NCI-H345 treated with DMSO at 0.1 percent for 48 hours (cell line): Measurements from ENCODE around the gene TBC1D24.

Experiments
- DNase-seq: peaks from one replicate; lab custom pipeline; 2025; ENCODE audit not compliant: unreplicated experiment; lab: John Stamatoyannopoulos, UW

The TBC1D24 gene

DNA sequence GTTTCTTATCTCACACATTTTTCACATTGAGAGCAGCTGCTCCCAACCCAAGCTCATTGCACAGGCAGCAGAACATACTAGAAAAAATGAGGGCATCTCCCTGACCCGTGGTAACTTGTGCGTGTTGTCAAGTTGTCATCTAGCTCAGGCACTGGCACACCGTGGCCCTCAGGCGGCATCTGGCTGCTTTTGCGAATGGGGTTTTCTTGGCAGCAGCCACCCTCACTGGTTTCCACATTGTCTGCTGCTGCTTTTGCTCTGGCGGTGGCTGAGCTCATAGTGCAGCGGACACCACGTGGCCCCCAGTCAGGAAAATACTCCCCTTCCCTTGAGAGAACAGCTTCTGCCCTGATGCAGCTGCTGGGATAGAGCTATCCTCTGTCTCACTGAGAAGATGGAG is 24.4 kb upstream of the TBC1D24 start:
- DNase-seq, result no peak

DNA sequence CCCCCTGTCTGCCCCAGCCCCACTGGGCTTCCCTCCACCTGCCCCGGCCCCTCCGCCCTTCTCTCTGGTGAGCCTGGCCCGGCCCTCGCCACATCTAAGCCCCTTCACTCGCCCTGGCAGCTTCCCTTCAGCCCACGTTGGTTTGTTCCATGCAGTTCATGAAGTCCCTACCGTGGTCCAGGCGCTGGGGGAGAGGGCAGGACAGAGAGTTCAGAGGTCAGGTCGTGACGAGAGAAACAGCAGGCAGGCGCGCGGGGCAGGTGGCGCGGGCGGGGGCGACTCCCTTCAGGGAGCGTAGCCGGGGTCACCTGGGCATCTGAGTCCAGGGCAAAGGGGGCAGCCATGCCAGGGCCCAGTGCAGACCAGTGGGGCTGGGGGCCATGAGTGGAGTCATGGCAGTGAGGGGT is 23.9 kb upstream of the TBC1D24 start:
- no peak for DNase-seq

DNA sequence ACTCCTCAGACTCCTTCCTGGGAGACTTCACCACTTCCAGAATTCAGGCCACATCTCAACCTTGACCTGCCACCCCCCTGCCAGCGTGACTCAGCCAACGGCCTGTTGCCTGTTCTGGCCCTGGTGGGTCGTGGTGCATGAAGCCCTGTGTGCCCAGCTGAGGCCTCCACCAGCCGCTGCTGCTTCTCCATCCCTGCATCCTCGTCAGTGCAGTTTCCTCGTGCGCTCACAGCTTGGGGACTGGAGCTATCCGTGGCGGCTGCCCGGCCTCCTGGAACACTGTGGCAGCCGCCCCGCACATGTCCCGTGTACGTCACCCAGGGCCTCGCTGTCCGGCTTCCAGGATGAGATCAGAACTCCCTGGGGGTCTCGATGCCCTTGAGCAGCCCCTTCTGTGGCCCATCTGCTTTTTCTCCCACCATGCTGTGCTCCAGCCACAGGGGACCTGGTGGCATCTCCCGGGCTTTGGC is 23.0 kb upstream of the TBC1D24 start:
- DNase-seq, result no peak

DNA sequence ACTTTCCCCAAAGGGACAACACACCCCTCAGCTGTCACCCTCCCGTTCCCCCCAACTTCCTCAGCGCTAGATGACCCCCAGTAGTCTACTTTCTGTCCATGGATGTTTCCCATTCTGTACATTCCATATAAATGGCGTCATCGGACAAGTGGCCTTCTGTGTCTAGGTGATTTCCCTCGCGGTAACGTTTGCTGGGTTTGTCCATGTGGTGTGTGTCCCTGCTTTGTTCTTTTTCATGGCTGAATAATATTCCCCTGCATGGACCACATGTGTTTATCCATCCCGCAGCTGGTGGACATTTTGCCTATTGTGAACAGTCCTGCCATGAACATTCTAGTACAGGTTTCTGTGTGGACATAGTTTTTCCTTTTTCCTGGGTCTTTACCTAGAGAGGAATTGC is 22.3 kb upstream of the TBC1D24 start:
- no peak for DNase-seq

DNA sequence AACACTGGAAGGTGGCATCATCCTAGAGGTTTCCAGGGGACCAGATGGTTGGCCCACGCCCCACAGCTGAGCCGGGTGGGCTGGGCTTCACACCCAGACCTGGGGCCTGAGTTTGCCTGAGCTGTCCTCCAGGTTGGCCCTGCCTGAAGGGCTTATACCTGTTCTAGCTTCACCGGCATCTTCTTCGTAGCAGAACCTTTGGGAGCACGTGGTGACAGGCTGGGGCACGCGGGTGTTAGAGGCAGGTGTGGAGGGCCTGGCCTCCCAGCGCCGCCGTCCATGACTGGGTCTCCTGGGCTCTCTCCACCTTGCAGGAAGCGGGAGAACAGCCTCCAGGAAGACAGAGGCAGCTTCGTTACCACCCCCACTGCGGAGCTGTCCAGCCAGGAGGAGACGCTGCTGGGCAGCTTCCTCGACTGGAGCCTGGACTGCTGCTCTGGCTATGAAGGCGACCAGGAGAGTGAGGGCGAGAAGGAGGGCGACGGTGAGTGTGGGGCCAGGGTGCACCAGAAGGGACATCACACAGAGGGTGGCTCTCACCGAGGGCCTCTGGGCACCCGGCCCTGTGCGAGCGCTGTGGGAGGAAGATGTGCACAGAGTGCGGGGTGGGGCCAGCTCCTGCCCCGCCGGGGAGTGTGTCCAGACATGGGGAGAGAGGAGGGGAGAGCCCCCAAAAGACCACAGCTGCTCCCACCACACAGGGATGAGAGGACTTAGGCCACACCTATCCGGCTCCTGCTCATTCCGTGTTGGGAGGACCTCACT is 19.7 kb upstream of the TBC1D24 start:
- no peak for DNase-seq

DNA sequence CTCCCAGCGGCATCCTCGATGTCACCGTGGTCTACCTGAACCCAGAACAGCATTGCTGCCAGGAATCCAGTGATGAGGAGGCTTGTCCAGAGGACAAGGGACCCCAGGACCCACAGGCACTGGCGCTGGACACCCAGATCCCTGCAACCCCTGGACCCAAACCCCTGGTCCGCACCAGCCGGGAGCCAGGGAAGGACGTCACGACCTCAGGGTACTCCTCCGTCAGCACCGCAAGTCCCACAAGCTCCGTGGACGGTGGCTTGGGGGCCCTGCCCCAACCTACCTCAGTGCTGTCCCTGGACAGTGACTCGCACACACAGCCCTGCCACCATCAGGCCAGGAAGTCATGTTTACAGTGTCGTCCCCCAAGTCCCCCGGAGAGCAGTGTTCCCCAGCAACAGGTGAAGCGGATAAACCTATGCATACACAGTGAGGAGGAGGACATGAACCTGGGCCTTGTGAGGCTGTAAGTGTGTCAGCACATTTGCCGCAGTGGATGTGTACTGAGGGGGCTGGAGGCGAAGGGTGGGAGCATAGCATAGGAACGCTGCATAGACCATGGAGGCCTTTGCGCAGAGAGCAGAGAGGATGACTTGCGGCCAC is 18.3 kb upstream of the TBC1D24 start:
- DNase-seq, result no peak

DNA sequence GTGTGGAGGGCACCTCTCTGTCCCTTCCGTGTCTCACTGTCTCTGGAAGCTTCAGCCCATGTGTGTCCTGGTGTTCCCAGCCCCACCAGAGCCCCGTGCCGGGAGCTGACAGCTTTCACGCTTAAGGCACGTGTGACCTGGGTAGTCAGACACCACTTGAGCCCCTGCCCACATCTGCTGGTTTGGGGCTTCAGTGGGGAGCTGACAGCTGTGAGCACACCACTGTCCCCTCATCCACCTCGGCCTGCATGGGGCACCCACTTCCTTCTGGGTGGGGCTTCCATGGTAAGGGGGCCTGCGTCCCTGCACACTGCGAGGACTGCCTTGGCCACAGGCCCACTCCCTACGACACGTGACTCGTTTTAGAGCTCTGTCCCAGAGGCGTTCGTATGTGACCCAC is 17.7 kb upstream of the TBC1D24 start:
- no peak for DNase-seq

DNA sequence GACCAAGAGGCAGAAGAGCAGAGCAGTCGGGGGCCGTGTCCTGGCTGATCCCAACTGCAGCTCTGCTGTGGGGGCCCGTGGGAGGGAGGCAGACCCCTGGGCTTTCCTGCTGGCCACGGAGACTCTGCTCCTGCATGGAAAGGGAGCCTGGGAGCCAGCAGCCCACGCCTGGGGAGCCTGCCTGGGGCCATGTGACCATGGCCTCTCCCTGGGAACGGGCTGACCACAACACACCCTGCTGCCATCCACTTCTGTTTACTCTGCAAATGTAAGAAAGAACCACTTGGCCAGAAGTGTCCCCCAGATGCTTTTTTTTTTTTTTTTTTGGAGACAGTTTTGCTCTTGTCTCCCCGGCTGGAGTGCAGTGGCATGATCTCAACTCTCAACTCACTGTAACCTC is 17.0 kb upstream of the TBC1D24 start:
- DNase-seq, result no peak

DNA sequence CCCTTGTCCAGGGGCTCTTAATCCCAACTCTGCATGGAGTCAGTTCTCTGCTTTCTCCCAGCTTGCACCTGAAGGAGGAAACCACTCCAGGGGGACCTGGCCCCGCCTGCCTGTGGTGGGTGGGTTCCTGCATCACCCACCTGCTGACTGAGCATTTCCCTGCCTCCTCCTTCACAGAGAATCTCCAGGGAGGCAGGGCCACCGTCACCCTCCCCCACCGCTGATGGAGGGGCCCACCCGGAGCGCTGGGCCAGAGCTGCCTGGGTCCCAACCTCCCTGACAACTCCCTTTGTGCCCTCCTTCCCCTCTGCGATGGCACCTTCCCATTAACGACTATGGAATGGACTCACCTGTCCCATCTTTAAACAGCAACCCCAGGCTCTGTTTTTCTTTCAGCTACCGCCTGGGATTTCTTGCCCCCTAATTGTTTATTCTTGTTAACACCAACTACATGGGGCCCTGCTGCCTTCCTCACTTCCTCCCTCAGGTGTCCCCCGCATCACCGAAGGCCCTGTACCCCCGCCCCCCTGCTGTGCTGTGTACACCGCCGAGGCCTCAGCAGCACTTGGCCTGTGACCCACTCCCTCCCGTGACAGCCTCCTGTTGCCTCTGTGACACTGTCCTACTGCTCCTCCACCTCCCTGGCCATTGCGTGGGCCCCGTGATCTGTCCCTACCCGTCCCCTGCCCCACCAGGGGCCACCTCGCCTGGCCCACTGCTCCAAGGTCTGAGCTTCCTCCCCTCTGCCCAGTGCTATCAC is 15.9 kb upstream of the TBC1D24 start:
- peak; percentile 27 for DNase-seq

DNA sequence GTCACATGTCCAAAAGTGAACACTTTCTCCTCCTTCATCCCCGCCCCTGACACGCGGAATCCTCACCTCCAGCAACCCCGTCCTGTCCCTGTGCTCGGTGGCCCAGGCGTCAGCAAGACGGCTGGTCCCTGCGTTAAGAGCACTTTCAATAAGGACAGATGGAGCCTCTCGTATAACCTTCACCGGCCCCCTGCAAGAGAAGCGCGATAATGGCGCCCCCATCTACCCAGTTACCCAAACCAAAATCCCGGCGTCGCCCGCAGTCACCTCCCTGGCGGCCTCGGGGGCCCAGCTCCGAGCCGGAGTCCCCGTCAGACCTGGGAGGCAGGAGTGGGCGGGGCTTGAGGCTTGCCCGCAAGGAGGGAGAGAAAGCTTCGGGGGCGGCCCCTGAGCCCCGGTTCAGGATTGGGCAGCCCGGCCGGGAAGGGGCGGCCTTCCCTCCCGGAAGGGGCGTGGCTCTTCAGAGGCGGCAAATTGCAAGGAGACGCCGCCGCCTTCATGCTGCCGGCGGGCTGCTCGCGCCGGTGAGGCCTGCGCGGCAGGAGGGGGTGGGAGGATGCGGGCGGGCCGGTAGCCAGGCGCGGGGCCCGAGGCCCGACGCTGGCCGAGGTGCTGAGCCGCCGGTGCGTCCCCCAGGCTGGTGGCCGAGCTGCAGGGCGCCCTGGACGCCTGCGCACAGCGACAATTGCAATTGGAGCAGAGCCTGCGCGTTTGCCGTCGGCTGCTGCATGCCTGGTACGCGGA is 15.1 kb upstream of the TBC1D24 start, which contains the start of gene TEDC2:
Gene TEDC2 (plus strand): TSS at position 463 of the 744 bp plus-strand sequence. CDS start 36 bp downstream, at position 499.
- DNase-seq, result peak; percentile 93

DNA sequence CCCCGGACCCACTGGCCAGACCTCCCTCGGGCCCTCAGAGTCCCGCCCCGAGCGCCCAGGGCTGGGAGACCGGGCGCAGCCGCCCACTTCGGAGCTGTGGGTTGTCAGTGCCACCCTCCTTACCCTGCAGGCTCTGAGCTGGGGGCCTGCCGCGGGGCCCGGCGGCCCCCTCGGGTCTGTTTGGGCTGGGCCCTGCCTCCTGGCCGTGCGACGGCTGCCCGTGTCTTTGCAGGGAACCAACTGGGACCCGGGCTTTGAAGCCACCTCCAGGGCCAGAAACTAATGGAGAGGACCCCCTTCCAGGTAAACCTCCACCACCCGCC is 14.6 kb upstream of the TBC1D24 start:
- no peak for DNase-seq

DNA sequence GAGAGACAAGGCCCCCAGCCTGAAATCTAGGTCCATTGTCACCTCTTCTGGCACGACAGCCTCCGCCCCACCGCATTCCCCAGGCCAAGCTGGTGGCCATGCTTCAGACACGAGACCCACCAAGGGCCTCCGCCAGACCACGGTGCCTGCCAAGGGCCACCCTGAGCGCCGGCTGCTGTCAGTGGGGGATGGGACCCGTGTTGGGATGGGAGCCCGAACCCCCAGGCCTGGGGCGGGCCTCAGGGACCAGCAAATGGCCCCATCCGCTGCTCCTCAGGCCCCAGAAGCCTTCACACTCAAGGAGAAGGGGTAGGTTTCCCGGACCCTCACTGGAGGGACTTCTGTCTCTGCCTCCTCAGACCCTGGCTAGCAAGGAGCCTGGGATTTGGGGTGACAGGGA is 14.0 kb upstream of the TBC1D24 start:
- no peak for DNase-seq

DNA sequence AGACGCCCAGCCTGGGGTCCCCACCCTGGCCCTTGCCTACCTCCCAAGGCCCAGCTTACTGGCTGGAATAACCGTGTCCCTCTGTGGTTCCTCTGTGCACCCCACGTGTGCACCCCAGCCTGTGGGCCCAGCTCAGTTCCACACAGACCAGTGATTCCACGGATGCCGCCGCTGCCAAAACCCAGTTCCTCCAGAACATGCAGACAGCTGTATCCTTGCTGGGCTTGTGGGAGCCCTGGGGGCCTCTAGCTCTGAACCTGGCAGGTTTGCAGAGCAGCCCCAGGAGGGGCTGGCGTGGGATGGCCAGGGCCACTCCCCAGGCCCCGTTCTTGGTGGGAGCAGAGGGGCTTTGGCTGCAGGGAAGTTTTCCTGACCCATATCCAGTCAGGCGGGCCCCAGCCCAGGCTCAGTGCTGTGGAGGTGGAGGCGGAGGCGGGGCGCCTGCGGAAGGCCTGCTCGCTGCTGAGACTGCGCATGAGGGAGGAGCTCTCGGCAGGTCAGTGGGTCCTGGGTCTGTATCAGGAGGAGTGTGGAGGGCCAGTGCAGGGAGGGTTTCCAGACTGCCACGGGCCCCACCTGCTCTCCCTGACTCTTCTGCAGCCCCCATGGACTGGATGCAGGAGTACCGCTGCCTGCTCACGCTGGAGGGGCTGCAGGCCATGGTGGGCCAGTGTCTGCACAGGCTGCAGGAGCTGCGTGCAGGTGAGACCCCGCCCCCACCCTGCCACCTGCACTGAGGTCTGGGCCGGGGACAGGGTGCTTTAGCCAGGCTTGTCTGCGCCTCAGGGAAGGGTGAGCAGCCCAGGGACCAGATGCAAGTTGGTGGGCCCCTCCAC is 12.7 kb upstream of the TBC1D24 start:
- DNase-seq, result no peak

DNA sequence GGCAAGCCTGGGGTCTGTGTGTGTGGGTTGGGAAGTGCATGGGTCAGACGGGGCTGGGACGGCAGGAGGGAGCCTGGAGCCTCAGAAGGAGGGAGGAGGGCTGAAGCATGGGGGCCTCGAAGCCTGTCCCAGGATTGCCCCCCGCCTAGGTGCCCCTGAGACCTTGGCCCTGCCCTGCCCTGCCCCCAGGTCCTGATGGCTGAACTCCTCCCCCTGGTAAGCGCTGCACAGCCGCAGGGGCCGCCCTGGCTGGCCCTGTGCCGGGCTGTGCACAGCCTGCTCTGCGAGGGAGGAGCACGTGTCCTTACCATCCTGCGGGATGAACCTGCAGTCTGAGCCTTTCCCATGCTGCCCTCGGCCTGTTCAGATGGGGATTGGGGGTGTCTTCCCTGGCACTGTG is 10.6 kb upstream of the TBC1D24 start:
- no peak for DNase-seq

DNA sequence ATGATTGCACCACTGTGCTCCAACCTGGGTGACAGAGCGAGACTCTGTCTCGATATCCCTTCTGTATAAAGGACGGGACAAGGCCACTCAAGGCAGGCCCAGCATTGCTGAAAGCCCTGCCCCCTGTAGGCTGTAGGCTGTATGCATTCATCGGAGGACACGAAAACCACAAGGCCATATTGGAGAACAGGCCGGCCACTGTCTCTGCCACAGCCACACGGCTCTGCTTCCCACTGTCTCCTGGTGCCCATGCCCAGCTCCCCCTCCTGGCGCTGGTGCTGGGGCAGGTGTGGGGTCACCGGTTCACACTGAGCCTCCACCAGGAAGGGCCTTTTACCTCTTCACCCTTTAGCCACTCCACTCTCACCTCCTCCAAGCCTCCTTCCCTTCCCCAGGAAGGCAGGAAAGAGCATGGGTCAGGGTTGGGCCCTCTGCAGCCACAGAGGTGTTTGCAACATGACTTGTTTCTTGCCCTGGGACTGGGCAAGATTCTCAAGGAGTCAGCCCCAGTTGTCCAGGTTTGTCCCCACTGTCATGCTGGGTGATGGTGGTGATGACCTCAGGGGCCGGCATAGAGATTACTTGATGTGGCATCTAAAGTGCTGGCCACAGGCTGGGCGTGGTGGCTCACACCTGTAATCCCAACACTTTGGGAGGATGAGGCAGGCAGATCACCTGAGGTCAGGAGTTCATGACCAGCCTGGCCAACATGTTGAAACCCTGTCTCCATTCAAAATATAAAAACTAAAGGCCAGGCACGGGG is 9.1 kb upstream of the TBC1D24 start:
- DNase-seq, result no peak

DNA sequence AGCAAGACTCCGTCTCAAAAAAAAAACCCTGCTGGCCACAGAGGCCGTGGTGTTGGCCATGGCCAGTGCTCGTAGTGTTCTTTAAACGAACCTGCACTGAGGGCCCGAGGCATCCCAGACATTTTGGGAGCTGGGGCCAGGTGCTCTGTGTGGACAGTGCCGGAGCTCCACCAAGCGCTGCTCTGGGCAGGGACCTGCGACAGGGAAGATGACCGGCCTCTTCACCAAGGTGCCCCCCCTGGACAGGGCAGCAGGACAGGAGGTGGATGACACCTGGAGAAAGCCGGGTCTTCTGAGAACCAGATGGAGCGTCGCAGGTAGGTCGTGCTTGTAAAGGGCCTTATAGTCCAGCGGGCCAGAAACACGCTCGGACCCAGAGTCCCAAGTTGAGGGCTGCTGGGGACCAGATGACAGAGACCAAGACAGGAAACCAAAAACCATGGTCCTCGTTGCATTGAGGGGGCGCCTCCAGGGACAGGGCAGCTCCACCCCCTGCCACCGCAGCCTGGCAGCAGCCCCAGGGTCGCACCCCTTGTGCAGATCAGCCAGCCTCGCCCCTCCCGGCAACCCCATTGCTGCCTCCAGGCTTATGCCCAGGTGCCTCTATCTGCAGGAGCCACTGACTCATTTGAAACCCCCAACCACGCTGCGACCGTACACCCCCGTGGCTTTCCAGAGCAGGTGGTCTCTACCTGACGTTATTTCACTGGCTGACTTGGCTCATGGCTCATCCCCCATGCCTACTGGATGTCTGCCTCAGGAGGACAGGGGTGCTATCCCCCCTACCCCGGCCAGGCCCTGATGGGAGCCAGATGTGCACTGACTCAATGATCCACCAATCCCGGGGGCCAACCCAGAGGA is 8.0 kb upstream of the TBC1D24 start:
- no peak for DNase-seq

DNA sequence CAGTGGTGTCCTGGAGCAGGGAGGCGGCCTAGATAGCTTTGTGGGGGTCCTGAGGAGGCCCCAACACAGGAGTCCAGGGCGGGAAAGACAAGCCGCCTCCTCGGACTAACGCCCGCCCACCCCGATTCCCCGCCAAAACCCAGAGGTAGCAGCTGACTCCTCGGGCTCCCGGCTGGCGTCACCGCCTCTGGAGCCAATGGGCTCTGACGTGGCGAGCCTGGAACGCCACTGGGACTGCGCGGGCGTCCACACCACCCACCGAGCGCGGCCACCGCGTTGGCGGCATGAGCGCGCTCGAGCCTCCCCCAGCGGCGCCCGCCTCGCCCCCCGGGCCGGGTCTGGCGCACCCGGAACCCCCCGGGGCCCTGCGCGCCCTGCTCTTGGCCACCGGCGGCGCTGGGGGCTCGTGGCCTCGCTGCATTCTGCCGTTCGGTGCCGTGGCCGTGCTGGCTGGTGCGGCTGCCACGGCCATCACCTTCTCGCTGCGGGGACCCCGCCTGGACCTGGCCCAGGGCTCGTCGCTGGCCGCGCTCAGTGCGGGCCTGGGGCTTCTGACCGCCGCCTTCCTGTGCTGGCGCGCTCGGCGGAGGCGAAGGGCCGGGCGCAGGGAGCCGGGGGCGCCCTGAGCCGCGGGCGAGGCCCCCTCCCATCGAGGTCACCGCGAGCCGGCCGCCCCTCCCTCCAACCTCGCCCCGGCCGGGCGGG is 7.2 kb upstream of the TBC1D24 start:
- DNase-seq, result peak; percentile 81

DNA sequence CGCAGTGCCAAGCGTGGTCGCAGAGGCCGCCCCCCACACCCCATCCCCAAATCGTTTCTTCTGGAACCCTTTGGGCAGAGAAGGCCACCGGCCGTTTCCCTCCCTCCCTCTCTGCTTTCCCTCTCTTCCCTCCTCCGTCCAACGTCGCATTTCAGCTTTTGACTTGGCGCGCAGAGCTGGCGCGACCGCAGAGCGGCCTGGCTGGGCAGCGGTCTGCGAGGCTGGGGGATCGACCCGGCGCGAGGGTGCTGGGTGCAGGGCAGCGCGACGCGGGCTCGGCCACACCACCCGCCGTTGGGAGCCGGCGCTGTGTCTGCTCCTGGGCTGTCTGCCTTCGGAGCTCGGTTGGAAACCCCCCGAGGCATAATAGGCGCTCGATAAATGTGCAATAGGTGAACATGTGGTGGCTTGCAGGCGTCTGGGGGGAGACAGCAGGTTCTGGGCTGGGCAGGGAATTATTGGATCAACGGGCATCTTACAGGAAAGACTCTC is 6.6 kb upstream of the TBC1D24 start:
- DNase-seq, result peak; percentile 83
